Right lobe of liver (tissue), 6 donors: ENCODE data around the gene PGAP2. TPM values are rescaled to one million over a fixed set of nuclear protein-coding genes. Genes with fewer than 3 reads are reported as not detected.

ENCODE experiments used
- ATAC-seq, 4 donors: fragments of 200-7000 bp; cut with Tn5 transposase; one replicate each; pipeline ENCODE4 v1.9.1; 2020; ENCODE audit warnings: mild to moderate bottlenecking in 4 of 4, moderate library complexity in 4 of 4
- DNase-seq, 3 donors: peaks; one replicate each; pipeline ENCODE4 v3.0.0-alpha.2; 2020
- H3K27ac ChIP-seq, 3 donors: fragments of 200-600 bp; one replicate each; pipeline ENCODE4 v1.8.0; 2022
- H3K27me3 ChIP-seq, 2 donors: fragments of 200-600 bp; one replicate each; pipeline ENCODE4 v1.8.0; 2022
- H3K36me3 ChIP-seq, 4 donors: fragments of 200-600 bp; sonication (generic) in 1 of 4; one replicate each; pipeline versions ENCODE4 v1.5.1 to v1.8.0; 2017 to 2022; ENCODE audit warnings: control low read depth in 1 of 4
- H3K4me1 ChIP-seq, 4 donors: fragments of 200-600 bp; sonication (generic) in 1 of 4; one replicate each; pipeline versions ENCODE4 v1.5.1 to v1.8.0; 2017 to 2022; ENCODE audit warnings: control low read depth in 1 of 4
- H3K4me3 ChIP-seq, 3 donors: fragments of 200-600 bp; one replicate each; pipeline ENCODE4 v1.8.0; 2022
- H3K9me3 ChIP-seq, 4 donors: fragments of 200-600 bp; sonication (generic) in 1 of 4; one replicate each; pipeline versions ENCODE4 v1.5.1 to v1.8.0; 2017 to 2022; ENCODE audit warnings: control low read depth in 1 of 4
- POLR2A ChIP-seq: fragments of 450-650 bp; IDR thresholded peaks from one replicate; pipeline ENCODE4 v1.6.1; 2017; ENCODE audit warnings: antibody characterized with exemption, mild to moderate bottlenecking
- WGBS: methylation state at CpG from one replicate; pipeline ENCODE4 v1.1.6; 2018; ENCODE audit warnings: low coverage, low lambda C conversion rate; ENCODE audit not compliant: insufficient coverage; ENCODE audit errors: missing lambda C conversion rate; 5-methylcytosine and 5-hydroxymethylcytosine counted together
- intact Hi-C, 2 donors: fragments of 100-400 bp; cut with DNase I; formaldehyde crosslinking; loops; one replicate each; pipeline versions ENCODE4 v1.11.2 to v1.14.1; 2022
- total RNA-seq, 6 experiments: library from RNA; depleted of rRNA in 2 of 6; stranded (reverse); fragments of >200 nt in 2 of 6; fragmentation: NEBNext Ultra II Directional in 3 of 6; extraction: Animal tissue kit (Norgen Biotek cat#: 25700) in 3 of 6; gene quantifications; one replicate each; pipeline versions ENCODE4 v1.1.0 to v1.2.4, GENCODE V29; 2016 to 2023
- TF ChIP-seq, protein P1 (sequence below), 4 donors: fragments of 200-600 bp in 3 of 4; fragments of 450-650 bp in 1 of 4; IDR thresholded peaks; one replicate each; pipeline versions ENCODE4 v1.5.1 to v1.8.0; 2016 to 2022; ENCODE audit warnings: antibody characterized with exemption in 4 of 4, mild to moderate bottlenecking in 2 of 4
- donor health status: DM: no; HTN: yes; CAD: no.
- donor health status: DM: no; HTN: no; CAD: no.
- donor health status: DM: no; HTN: no; CAD: no.
- donor health status: DM: no; HTN: yes; CAD: no.
- donor health status: DM: no; HTN: yes; CAD: no.

PGAP2 gene
- total RNA-seq, 6 experiments from 2014 or later: 14.8 to 26.8 (median 17.9) TPM

- intact Hi-C loops: no loop called here
- H3K4me1 ChIP-seq: peaks cover 0 to 80% (median 31%) of the 10 kb centered on the region in 4 donors
- no peak overlapping the region for H3K27ac ChIP-seq
- no peak overlapping the region for H3K4me3 ChIP-seq
- H3K36me3 ChIP-seq: no peaks in the 10 kb centered on the region
- ATAC-seq: no peak
- no peak for TF ChIP-seq POLR2A
- TF ChIP-seq, protein P1, sequence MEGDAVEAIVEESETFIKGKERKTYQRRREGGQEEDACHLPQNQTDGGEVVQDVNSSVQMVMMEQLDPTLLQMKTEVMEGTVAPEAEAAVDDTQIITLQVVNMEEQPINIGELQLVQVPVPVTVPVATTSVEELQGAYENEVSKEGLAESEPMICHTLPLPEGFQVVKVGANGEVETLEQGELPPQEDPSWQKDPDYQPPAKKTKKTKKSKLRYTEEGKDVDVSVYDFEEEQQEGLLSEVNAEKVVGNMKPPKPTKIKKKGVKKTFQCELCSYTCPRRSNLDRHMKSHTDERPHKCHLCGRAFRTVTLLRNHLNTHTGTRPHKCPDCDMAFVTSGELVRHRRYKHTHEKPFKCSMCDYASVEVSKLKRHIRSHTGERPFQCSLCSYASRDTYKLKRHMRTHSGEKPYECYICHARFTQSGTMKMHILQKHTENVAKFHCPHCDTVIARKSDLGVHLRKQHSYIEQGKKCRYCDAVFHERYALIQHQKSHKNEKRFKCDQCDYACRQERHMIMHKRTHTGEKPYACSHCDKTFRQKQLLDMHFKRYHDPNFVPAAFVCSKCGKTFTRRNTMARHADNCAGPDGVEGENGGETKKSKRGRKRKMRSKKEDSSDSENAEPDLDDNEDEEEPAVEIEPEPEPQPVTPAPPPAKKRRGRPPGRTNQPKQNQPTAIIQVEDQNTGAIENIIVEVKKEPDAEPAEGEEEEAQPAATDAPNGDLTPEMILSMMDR (IDR thresholded peaks at IDR 0.05): no peak
- DNase-seq: no peak
- H3K9me3 ChIP-seq: no peaks in the 10 kb centered on the region
- WGBS: 17% methylated on average over 1 of the region's 1 CpG
- no peaks in the 10 kb centered on the region for H3K27me3 ChIP-seq
Observed at GRCh38 chr11:3861683-3862082, 53.3 kb downstream of the PGAP2 start.

GRCh38 chr11:3865388-3866193 lies 57.2 kb downstream of the PGAP2 start:
- intact Hi-C loops: no loop called here
- H3K4me1 ChIP-seq: peaks cover 0 to 59% (median 16%) of the 10 kb centered on the region in 4 donors
- DNase-seq: no peak
- H3K27ac ChIP-seq: peak overlapping the region; percentile 72 to 84 (median 75)
- H3K27me3 ChIP-seq: no peaks in the 10 kb centered on the region
- ATAC-seq: peak; percentile 8 to 13 (median 10)
- no peaks in the 10 kb centered on the region for H3K9me3 ChIP-seq
- no peaks in the 10 kb centered on the region for H3K36me3 ChIP-seq
- TF ChIP-seq POLR2A: no peak
- TF ChIP-seq, protein P1 (IDR thresholded peaks at IDR 0.05): no peak
- H3K4me3 ChIP-seq: no peak overlapping the region
- 31% methylated on average over 3 of the region's 3 CpGs for whole genome bisulfite sequencing

DNA sequence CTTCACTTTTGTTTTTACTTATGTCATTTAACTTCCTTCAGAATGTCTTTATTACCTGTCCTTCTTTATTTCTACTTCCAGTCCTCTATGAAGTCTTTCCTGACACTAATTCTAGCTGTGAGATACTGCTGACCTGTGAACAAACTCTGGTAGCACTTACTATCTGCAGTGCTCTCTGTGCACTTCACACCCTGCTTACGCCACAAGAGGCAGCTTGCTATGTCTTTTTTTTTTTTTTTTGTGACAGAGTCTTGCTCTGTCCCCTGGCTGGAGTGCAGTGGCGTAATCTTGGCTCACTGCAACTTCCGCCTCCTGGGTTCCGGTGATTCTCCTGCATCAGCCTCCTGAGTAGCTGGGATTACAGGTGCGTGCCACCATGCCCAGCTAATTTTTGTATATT lies 57.8 kb downstream of the PGAP2 start:
- H3K9me3 ChIP-seq: no peaks in the 10 kb centered on the region
- H3K4me3 ChIP-seq: no peak overlapping the region
- WGBS: 15% methylated on average over 5 of the region's 5 CpGs
- H3K4me1 ChIP-seq: peaks cover 0 to 54% (median 16%) of the 10 kb centered on the region in 4 donors
- no peaks in the 10 kb centered on the region for H3K36me3 ChIP-seq
- peak overlapping the region; percentile 72 to 84 (median 75) for H3K27ac ChIP-seq
- intact Hi-C loops: no loop called here
- TF ChIP-seq POLR2A: no peak
- TF ChIP-seq, protein P1 (IDR thresholded peaks at IDR 0.05): peak in 2 of 4 donors; percentile 5 to 7
- H3K27me3 ChIP-seq: no peaks in the 10 kb centered on the region
- ATAC-seq (peak; percentile 72 to 84 (median 80)), DNase-seq (peak; percentile 68 to 84 (median 74))

- Histone ChIP-seq H3K27ac (peak overlapping the region; percentile 72 to 84 (median 75)), H3K4me1 (peaks cover 0 to 50% (median 16%) of the 10 kb centered on the region in 4 donors)
- no peak for DNase-seq
Observed at GRCh38 chr11:3866836-3867208, 58.5 kb downstream of the PGAP2 start.

More at GRCh38 chr11:3866836-3867208, 58.5 kb downstream of the PGAP2 start:
- no peaks in the 10 kb centered on the region for H3K36me3 ChIP-seq
- TF ChIP-seq POLR2A: peak; percentile 41
- TF ChIP-seq, protein P1 (IDR thresholded peaks at IDR 0.05): no peak
- no peaks in the 10 kb centered on the region for H3K27me3 ChIP-seq
- intact Hi-C loops: no loop called here
- H3K4me3 ChIP-seq: no peak overlapping the region
- ATAC-seq: peak in 1 of 4 donors; percentile 72
- H3K9me3 ChIP-seq: no peaks in the 10 kb centered on the region
